DOHH2 (cell line): ENCODE measurements around the gene WNT8B.
A peak's percentile ranks its signal among the peaks of the same experiment; 100 is the strongest.

ENCODE experiments used
- H3F3A ChIP-seq: fragments of 200-600 bp; sonication (generic), shearing (Covaris generic); 2 replicates; pipeline ENCODE4 v1.6.0; 2016; ENCODE audit warnings: antibody characterized with exemption, mild to moderate bottlenecking; ENCODE audit not compliant: control insufficient read depth, insufficient read depth
- H3K27ac ChIP-seq: fragments of 200-600 bp; sonication (generic); 2 replicates; pipeline ENCODE4 v1.5.1; 2014; ENCODE audit warnings: low read depth, mild to moderate bottlenecking, low read length, moderate library complexity
- H3K27me3 ChIP-seq: fragments of 200-600 bp; sonication (generic); 2 replicates; pipeline ENCODE4 v1.6.1; 2014; ENCODE audit warnings: mild to moderate bottlenecking, low read length, mixed read lengths; ENCODE audit not compliant: control insufficient read depth
- H3K36me3 ChIP-seq: fragments of 200-600 bp; sonication (generic); 2 replicates; pipeline ENCODE4 v1.6.1; 2014; ENCODE audit warnings: mild to moderate bottlenecking, low read length, moderate library complexity, mixed read lengths; ENCODE audit not compliant: control insufficient read depth
- H3K4me1 ChIP-seq: fragments of 200-600 bp; sonication (generic); 2 replicates; pipeline ENCODE4 v1.6.1; 2014; ENCODE audit warnings: mild to moderate bottlenecking, low read length, mixed read lengths; ENCODE audit not compliant: control insufficient read depth
- H3K4me2 ChIP-seq: fragments of 200-600 bp; sonication (generic); 2 replicates; pipeline ENCODE4 v1.6.0; 2014; ENCODE audit warnings: mild to moderate bottlenecking, low read length, moderate library complexity
- H3K4me3 ChIP-seq: fragments of 200-600 bp; sonication (generic); 2 replicates; pipeline ENCODE4 v1.5.1; 2014; ENCODE audit warnings: mild to moderate bottlenecking, low read length, mixed read lengths
- H3K79me2 ChIP-seq: fragments of 200-600 bp; sonication (generic); 2 replicates; pipeline ENCODE4 v1.6.1; 2014; ENCODE audit warnings: mild to moderate bottlenecking, low read length, mixed read lengths; ENCODE audit not compliant: control insufficient read depth
- H3K9me2 ChIP-seq: fragments of 200-600 bp; sonication (generic); replicated peaks from 2 replicates; pipeline ENCODE4 v1.6.1; 2014; ENCODE audit warnings: mild to moderate bottlenecking, low read length, mixed read lengths; ENCODE audit not compliant: control insufficient read depth
- H3K9me3 ChIP-seq: fragments of 200-600 bp; sonication (generic); 2 replicates; pipeline ENCODE4 v1.6.1; 2014; ENCODE audit warnings: antibody characterized with exemption, low read length, mixed read lengths; ENCODE audit not compliant: control insufficient read depth, insufficient read depth
- H4K20me1 ChIP-seq: fragments of 200-600 bp; sonication (generic); 2 replicates; pipeline ENCODE4 v1.6.0; 2014; ENCODE audit warnings: low read depth, mild to moderate bottlenecking, antibody characterized with exemption, low read length, moderate library complexity; ENCODE audit not compliant: control insufficient read depth, insufficient read depth
- CTCF ChIP-seq: fragments of 200-600 bp; sonication (generic); IDR thresholded peaks from one replicate; pipeline ENCODE4 v1.5.1; 2014; ENCODE audit warnings: antibody characterized with exemption, mild to moderate bottlenecking, low read depth, low read length; ENCODE audit not compliant: poor library complexity, severe bottlenecking
- EZH2phosphoT487 ChIP-seq: fragments of 200-600 bp; sonication (generic); IDR thresholded peaks from 2 replicates; pipeline ENCODE4 v1.6.1; 2017; ENCODE audit warnings: borderline replicate concordance, mild to moderate bottlenecking, antibody characterized with exemption, low read length, moderate library complexity, mixed read lengths

Gene WNT8B

GRCh38 chr10:100427374-100427773 lies 35.4 kb upstream of the WNT8B start:
- Histone ChIP-seq H3K4me2 (no peak overlapping the region), H3K79me2 (no peaks in the 10 kb centered on the region), H4K20me1 (no peaks in the 10 kb centered on the region), H3K4me3 (no peak overlapping the region), H3K9me2 (no peaks in the 10 kb centered on the region), H3K27ac (no peak overlapping the region), H3K9me3 (no peaks in the 10 kb centered on the region), H3F3A (no peaks in the 10 kb centered on the region), H3K27me3 (peaks cover 6% of the 10 kb centered on the region), H3K36me3 (no peaks in the 10 kb centered on the region), H3K4me1 (no peaks in the 10 kb centered on the region)
- TF ChIP-seq EZH2phosphoT487 (no peak), CTCF (no peak)

GRCh38 chr10:100433253-100434240 lies 29.3 kb upstream of the WNT8B start:
- H3K4me2 ChIP-seq, result no peak overlapping the region
- H4K20me1 ChIP-seq, result no peaks in the 10 kb centered on the region
- no peak overlapping the region for H3K27ac ChIP-seq

GRCh38 chr10:100436255-100436654 lies 26.6 kb upstream of the WNT8B start:
- Histone ChIP-seq H3K27me3 (no peaks in the 10 kb centered on the region), H3K79me2 (no peaks in the 10 kb centered on the region), H3K36me3 (no peaks in the 10 kb centered on the region), H3K4me2 (no peak overlapping the region), H3K27ac (no peak overlapping the region), H3K4me3 (no peak overlapping the region), H3K9me2 (no peaks in the 10 kb centered on the region), H4K20me1 (no peaks in the 10 kb centered on the region), H3K9me3 (no peaks in the 10 kb centered on the region), H3F3A (no peaks in the 10 kb centered on the region), H3K4me1 (no peaks in the 10 kb centered on the region)
- TF ChIP-seq EZH2phosphoT487 (no peak), CTCF (no peak)

More at GRCh38 chr10:100433253-100434240, 29.3 kb upstream of the WNT8B start:
- no peaks in the 10 kb centered on the region for H3K9me3 ChIP-seq
- no peak overlapping the region for H3K4me3 ChIP-seq
- no peaks in the 10 kb centered on the region for H3K27me3 ChIP-seq
- H3K9me2 ChIP-seq, result no peaks in the 10 kb centered on the region
- H3F3A ChIP-seq, result no peaks in the 10 kb centered on the region
- H3K36me3 ChIP-seq, result no peaks in the 10 kb centered on the region
- TF ChIP-seq CTCF (peak; percentile 100), EZH2phosphoT487 (no peak)
- H3K79me2 ChIP-seq, result no peaks in the 10 kb centered on the region
- no peaks in the 10 kb centered on the region for H3K4me1 ChIP-seq
